Upper lobe of left lung (tissue), 6 donors: ENCODE results near the gene USF2. TPM values are rescaled to one million over a fixed set of nuclear protein-coding genes. Genes with fewer than 3 reads are reported as not detected.
A peak's percentile ranks its signal among the peaks of the same experiment; 100 is the strongest.
"Not testable (repeated sequence)": the region's sequence is repeated elsewhere in the genome, so short reads cannot be mapped to it uniquely, and the experiment has no call there.

Experiments
- ATAC-seq, 2 donors: fragments of 200-7000 bp; cut with Tn5 transposase; one replicate each; pipeline ENCODE4 v1.9.1; 2022; ENCODE audit warnings: mild to moderate bottlenecking in 2 of 2, moderate library complexity in 2 of 2; ENCODE audit not compliant: low FRiP score in 2 of 2
- DNase-seq, 2 donors: peaks; one replicate each; pipeline ENCODE4 v3.0.0-alpha.2; 2019 to 2020
- H3K27ac ChIP-seq, 4 donors: fragments of 200-600 bp; sonication (generic); one replicate each; pipeline ENCODE4 v1.5.1; 2016 to 2019
- H3K27me3 ChIP-seq, 4 donors: fragments of 200-600 bp; sonication (generic); one replicate each; pipeline ENCODE4 v1.5.1; 2017 to 2019
- H3K36me3 ChIP-seq, 4 donors: fragments of 200-600 bp; sonication (generic); one replicate each; pipeline ENCODE4 v1.5.1; 2016 to 2019
- H3K4me1 ChIP-seq, 4 donors: fragments of 200-600 bp; sonication (generic); one replicate each; pipeline ENCODE4 v1.5.1; 2018 to 2019
- H3K4me3 ChIP-seq, 4 donors: fragments of 200-600 bp; sonication (generic); one replicate each; pipeline ENCODE4 v1.5.1; 2017 to 2019; ENCODE audit warnings: mild to moderate bottlenecking in 2 of 4, moderate library complexity in 1 of 4
- H3K9me3 ChIP-seq, 4 donors: fragments of 200-600 bp; sonication (generic); one replicate each; pipeline ENCODE4 v1.5.1; 2018 to 2019
- CTCF ChIP-seq, 6 experiments: fragments of 450-650 bp in 4 of 6; fragments of 200-600 bp in 2 of 6; sonication (generic) in 2 of 6; IDR thresholded peaks; one replicate each; pipeline ENCODE4 v1.5.1; 2016 to 2019; ENCODE audit warnings: antibody characterized with exemption in 6 of 6
- EP300 ChIP-seq, 4 donors: sonication (generic); formaldehyde crosslinking; IDR thresholded peaks; one replicate each; pipeline ENCODE4 v1.5.1; 2017; ENCODE audit warnings: antibody characterized with exemption in 4 of 4, control low read depth in 2 of 4
- POLR2A ChIP-seq, 4 donors: fragments of 450-650 bp; IDR thresholded peaks; one replicate each; pipeline ENCODE4 v1.5.1; 2016 to 2017; ENCODE audit warnings: antibody characterized with exemption in 4 of 4, mild to moderate bottlenecking in 2 of 4
- POLR2AphosphoS5 ChIP-seq, 2 donors: sonication (generic); formaldehyde crosslinking; IDR thresholded peaks; one replicate each; pipeline ENCODE4 v1.5.1; 2017; ENCODE audit warnings: antibody characterized with exemption in 2 of 2
- WGBS, 2 donors: methylation state at CpG; one replicate each; pipeline ENCODE4 v1.1.5; 2017 to 2018; 5-methylcytosine and 5-hydroxymethylcytosine counted together
- total RNA-seq, 6 donors: library from RNA; depleted of rRNA in 4 of 6; stranded (reverse); fragments of >200 nt in 4 of 6; gene quantifications; one replicate each; pipeline versions ENCODE4 v1.1.0 to v1.2.1, GENCODE V29; 2016 to 2021
- donor health status: DM: no; HTN: no; CAD: no; lungs with moderate emphysema.
- donor health status: DM: no; HTN: yes; CAD: no; lungs with severe emphysema.

Gene USF2
- total RNA-seq, 6 donors from 2014 or later = 96.7 to 289 (median 175) TPM

- ATAC-seq (no peak), DNase-seq (no peak)
- Histone ChIP-seq H3K27me3 (no peaks in the 10 kb centered on the region), H3K4me3 (no peak overlapping the region), H3K27ac (no peak overlapping the region), H3K9me3 (no peaks in the 10 kb centered on the region), H3K36me3 (peaks cover 11 to 37% (median 30%) of the 10 kb centered on the region in 4 donors), H3K4me1 (peaks cover 0 to 12% (median 8%) of the 10 kb centered on the region in 4 donors)
- WGBS, 2 donors = 61 to 68% methylated on average over 4 of the region's 4 CpGs
- TF ChIP-seq POLR2A (IDR thresholded peaks at IDR 0.05) (no peak), CTCF (IDR thresholded peaks at IDR 0.05) (no peak), POLR2AphosphoS5 (IDR thresholded peaks at IDR 0.05) (no peak), EP300 (IDR thresholded peaks at IDR 0.05) (no peak)
Observed at GRCh38 chr19:35281303-35281702, 12.5 kb downstream of the USF2 start.

GRCh38 chr19:35284153-35285094 lies 15.7 kb downstream of the USF2 start:
- peaks cover 0 to 12% (median 8%) of the 10 kb centered on the region in 4 donors for H3K4me1 ChIP-seq
- peaks cover 0 to 7% (median 4%) of the 10 kb centered on the region in 4 donors for H3K36me3 ChIP-seq
- TF ChIP-seq EP300 (IDR thresholded peaks at IDR 0.05) (no peak), POLR2AphosphoS5 (IDR thresholded peaks at IDR 0.05) (no peak), CTCF (IDR thresholded peaks at IDR 0.05) (no peak), POLR2A (IDR thresholded peaks at IDR 0.05) (no peak)
- ATAC-seq (no peak), DNase-seq (no peak)
- no peaks in the 10 kb centered on the region for H3K27me3 ChIP-seq
- H3K4me3 ChIP-seq = no peak overlapping the region
- H3K9me3 ChIP-seq = no peaks in the 10 kb centered on the region
- no peak overlapping the region for H3K27ac ChIP-seq
- 70 to 75% methylated on average over 15 to 17 of the region's 17 CpGs for WGBS, 2 donors

GRCh38 chr19:35285095-35285449 lies 16.3 kb downstream of the USF2 start:
- TF ChIP-seq EP300 (IDR thresholded peaks at IDR 0.05) = no peak
- TF ChIP-seq POLR2AphosphoS5 (IDR thresholded peaks at IDR 0.05) = no peak
- TF ChIP-seq POLR2A (IDR thresholded peaks at IDR 0.05) = peak in 1 of 4 donors; percentile 41
- no peak for TF ChIP-seq CTCF (IDR thresholded peaks at IDR 0.05)
- Histone ChIP-seq H3K27me3 (no peaks in the 10 kb centered on the region), H3K36me3 (peaks cover 0 to under 1% (median 0%) of the 10 kb centered on the region in 4 donors), H3K4me1 (peaks cover 0 to 10% (median 6%) of the 10 kb centered on the region in 4 donors), H3K27ac (no peak overlapping the region), H3K9me3 (no peaks in the 10 kb centered on the region), H3K4me3 (no peak overlapping the region)
- 33 to 50% methylated on average over 1 of the region's 1 CpG for WGBS, 2 donors
- ATAC-seq (no peak), DNase-seq (no peak)

- H3K27ac ChIP-seq, H3K4me1 ChIP-seq, H3K4me3 ChIP-seq, H3K36me3 ChIP-seq, H3K27me3 ChIP-seq, DNase-seq, ATAC-seq, H3K9me3 ChIP-seq: not testable (repeated sequence)
- 89 to 98% methylated on average over 3 of the region's 3 CpGs for WGBS, 2 donors
Observed at GRCh38 chr19:35285465-35285864, 16.7 kb downstream of the USF2 start.

- not testable (repeated sequence) for H3K36me3 ChIP-seq, H3K4me1 ChIP-seq, H3K9me3 ChIP-seq, H3K4me3 ChIP-seq, H3K27ac ChIP-seq, DNase-seq, H3K27me3 ChIP-seq, ATAC-seq
- 79 to 85% methylated on average over 5 of the region's 5 CpGs for WGBS, 2 donors
Observed at GRCh38 chr19:35286101-35286500, 17.3 kb downstream of the USF2 start.

GRCh38 chr19:35287713-35288112 lies 19.0 kb downstream of the USF2 start:
- H3K9me3 ChIP-seq = no peaks in the 10 kb centered on the region
- no peaks in the 10 kb centered on the region for H3K27me3 ChIP-seq
- no peak overlapping the region for H3K27ac ChIP-seq
- ATAC-seq (no peak), DNase-seq (no peak)
- no peaks in the 10 kb centered on the region for H3K36me3 ChIP-seq
- TF ChIP-seq POLR2AphosphoS5 (IDR thresholded peaks at IDR 0.05) (no peak), POLR2A (IDR thresholded peaks at IDR 0.05) (no peak), EP300 (IDR thresholded peaks at IDR 0.05) (no peak), CTCF (IDR thresholded peaks at IDR 0.05) (no peak)
- 92 to 97% methylated on average over 10 of the region's 10 CpGs for WGBS, 2 donors
- no peak overlapping the region for H3K4me3 ChIP-seq
- peaks cover 0 to 2% (median 0%) of the 10 kb centered on the region in 4 donors for H3K4me1 ChIP-seq
